ENCODE results near the gene KDM4B. TPM values are rescaled to one million over a fixed set of nuclear protein-coding genes. Genes with fewer than 3 reads are reported as not detected.

Gene KDM4B
- total RNA-seq, 2 donors from 2014 or later: 49.1 to 54.0 TPM

DNA sequence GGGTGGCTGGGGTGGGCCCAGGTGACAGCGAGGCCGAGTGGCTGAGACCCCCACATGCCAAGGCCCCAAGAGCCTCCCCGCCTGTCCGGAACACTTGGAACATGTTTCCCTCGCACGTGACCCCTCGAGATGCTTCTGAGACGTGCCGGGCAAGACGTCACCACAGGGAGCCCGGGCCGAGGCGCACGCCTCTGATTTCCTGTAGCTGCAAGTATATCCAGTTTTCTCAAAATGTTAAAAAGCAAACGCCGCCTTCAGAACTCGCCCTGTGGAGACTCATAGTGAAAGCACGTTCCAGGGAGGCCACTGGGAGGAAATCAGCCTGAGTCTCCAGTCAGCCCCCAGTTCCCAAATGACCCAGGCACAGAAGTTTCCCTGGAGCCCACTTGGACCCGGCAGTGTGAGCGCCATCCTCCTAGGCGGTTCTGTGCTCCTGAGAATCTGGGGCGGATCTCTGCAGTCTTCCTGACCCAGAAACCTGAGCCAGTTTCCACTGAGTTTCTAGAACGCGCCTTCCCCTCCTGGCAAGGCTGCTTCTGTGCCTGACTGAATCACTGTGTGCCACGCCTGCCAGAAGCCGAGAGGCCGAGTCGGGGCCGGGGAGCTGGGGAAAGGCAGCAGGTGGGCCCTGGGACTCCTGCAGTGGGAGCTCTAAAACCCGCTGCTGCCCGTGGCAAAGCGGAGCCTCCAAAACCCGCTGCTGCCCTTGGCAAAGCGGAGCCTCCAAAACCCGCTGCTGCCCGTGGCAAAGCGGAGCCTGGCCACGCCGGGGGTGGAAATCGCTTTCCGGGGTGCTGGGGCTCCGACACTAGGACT lies 179.3 kb downstream of the KDM4B start:
- Histone ChIP-seq H3K27me3 (replicated peaks; ENCODE audit: insufficient read depth) (no peaks in the 10 kb centered on the region), H3K27ac (no peak overlapping the region), H3K4me3 (no peak overlapping the region), H3K4me1 (ENCODE audit: control insufficient read depth in 1 of 2, low read depth in 2 of 2) (no peaks in the 10 kb centered on the region), H3K9me3 (no peaks in the 10 kb centered on the region), H3K36me3 (peaks cover 20% of the 10 kb centered on the region)
- DNase-seq (ENCODE audit: low spot score) (peak; percentile 1), ATAC-seq (ENCODE audit: insufficient number of reproducible peaks, low FRiP score, low read depth) (no peak)
- no peak for TF ChIP-seq CTCF (IDR thresholded peaks at IDR 0.05)

DNA sequence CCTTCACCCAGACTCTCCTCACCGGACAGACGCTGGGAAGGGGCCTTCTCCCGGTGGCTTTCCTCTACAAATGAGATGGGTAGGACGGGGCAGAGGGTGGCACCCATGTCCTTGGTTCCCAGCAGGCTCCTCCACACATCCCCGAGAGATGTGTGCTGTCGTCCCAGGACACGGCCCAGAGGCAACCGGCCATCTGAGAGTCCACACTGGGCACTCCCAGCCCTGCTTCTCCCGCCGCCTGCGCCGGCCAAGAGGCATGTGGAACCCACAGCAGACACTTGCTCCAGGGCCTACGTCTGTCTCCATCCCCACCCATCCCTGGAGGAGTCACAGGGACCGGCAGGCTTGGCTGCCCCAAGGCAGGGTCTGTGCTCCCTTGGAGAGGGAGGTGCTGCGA lies 179.9 kb downstream of the KDM4B start:
- no peaks in the 10 kb centered on the region for H3K9me3 ChIP-seq
- DNase-seq (ENCODE audit: low spot score) (no peak), ATAC-seq (ENCODE audit: insufficient number of reproducible peaks, low FRiP score, low read depth) (no peak)
- H3K4me3 ChIP-seq: no peak overlapping the region
- H3K36me3 ChIP-seq: peaks cover 14% of the 10 kb centered on the region
- no peaks in the 10 kb centered on the region for H3K27me3 ChIP-seq (replicated peaks; ENCODE audit: insufficient read depth)
- H3K27ac ChIP-seq: no peak overlapping the region
- H3K4me1 ChIP-seq (ENCODE audit: control insufficient read depth in 1 of 2, low read depth in 2 of 2): no peaks in the 10 kb centered on the region
- no peak for TF ChIP-seq CTCF (IDR thresholded peaks at IDR 0.05)

- no peaks in the 10 kb centered on the region for H3K9me3 ChIP-seq
- no peaks in the 10 kb centered on the region for H3K4me1 ChIP-seq (ENCODE audit: control insufficient read depth in 1 of 2, low read depth in 2 of 2)
- no peak for TF ChIP-seq CTCF (IDR thresholded peaks at IDR 0.05)
- DNase-seq (ENCODE audit: low spot score) (no peak), ATAC-seq (ENCODE audit: insufficient number of reproducible peaks, low FRiP score, low read depth) (no peak)
- no peaks in the 10 kb centered on the region for H3K27me3 ChIP-seq (replicated peaks; ENCODE audit: insufficient read depth)
- H3K36me3 ChIP-seq: peaks cover 12% of the 10 kb centered on the region
- H3K27ac ChIP-seq: no peak overlapping the region
- no peak overlapping the region for H3K4me3 ChIP-seq
These were observed 180.6 kb downstream of the KDM4B start for GRCh38 chr19:5149508-5149907.

GRCh38 chr19:5149932-5150901 lies 181.3 kb downstream of the KDM4B start:
- Histone ChIP-seq H3K36me3 (peaks cover 12% of the 10 kb centered on the region), H3K9me3 (no peaks in the 10 kb centered on the region), H3K4me1 (ENCODE audit: control insufficient read depth in 1 of 2, low read depth in 2 of 2) (no peaks in the 10 kb centered on the region), H3K27ac (no peak overlapping the region), H3K4me3 (no peak overlapping the region), H3K27me3 (replicated peaks; ENCODE audit: insufficient read depth) (no peaks in the 10 kb centered on the region)
- TF ChIP-seq CTCF (IDR thresholded peaks at IDR 0.05): no peak
- DNase-seq (ENCODE audit: low spot score): peak; percentile 1
- no peak for ATAC-seq (ENCODE audit: insufficient number of reproducible peaks, low FRiP score, low read depth)

Data from thoracic aorta (tissue), 2 donors.